ENCODE results near the gene NFKB1. TPM values are rescaled to one million over a fixed set of nuclear protein-coding genes. Genes with fewer than 3 reads are reported as not detected.

NFKB1 gene
- total and polyA plus RNA-seq, 10 of the 15 experiments (the other 5 are each of a cell fraction or from before 2014, with no cell fraction given) = 8.7 to 110 (median 57.3) TPM

GRCh38 chr4:102504941-102505340, 3.8 kb downstream of the NFKB1 start:
- H3K4me1 ChIP-seq (ENCODE audit: control insufficient read depth, insufficient read depth, low read length) = peaks cover 3% of the 10 kb centered on the region; the same call in 1 of the 2 replicates
- intact Hi-C loops (cut with micrococcal nuclease; ENCODE audit: unreplicated experiment) = loop anchor here (5.0 kb wide), 2 partner anchors 37 to 82 kb away; no protein-coding TSS in a partner anchor

More at GRCh38 chr4:102504941-102505340, 3.8 kb downstream of the NFKB1 start:
- 5% methylated on average over 1 of the region's 1 CpG for WGBS (ENCODE audit: insufficient coverage, insufficient replicate concordance, low lambda C conversion rate, missing lambda C conversion rate)
- in situ Hi-C loops (cut with MboI) = no loop called here
- peaks cover 84% of the 10 kb centered on the region for H3K79me2 ChIP-seq (ENCODE audit: control insufficient read depth, insufficient read depth, low read length)
- ChIA-PET SMC1A (ENCODE audit: uncharacterized antibody, unreplicated experiment) (interaction anchor here (0.9 to 2.9 kb wide), 8 partner anchors 15 to 80 kb away, joined by 3 to 10 read pairs (median 4); no protein-coding TSS in a partner anchor), POLR2A (interaction anchor here (1.1 kb wide), 1 partner anchor 24 kb away, joined by 5 read pairs; no protein-coding TSS in a partner anchor), RAD21 (ENCODE audit: unreplicated experiment) (interaction anchor here (0.7 to 1.1 kb wide), 4 partner anchors 25 to 112 kb away, joined by 3 to 4 read pairs (median 4); no protein-coding TSS in a partner anchor), CTCF (interaction anchor here (0.6 to 1.3 kb wide), 6 partner anchors 11 to 114 kb away, joined by 3 to 4 read pairs (median 4); no protein-coding TSS in a partner anchor)
- peak overlapping the region; percentile 99 for H3K9ac ChIP-seq (ENCODE audit: control insufficient read depth, insufficient read depth, low read length)
- H3K27ac ChIP-seq (ENCODE audit: control insufficient read depth, insufficient read depth) = peak overlapping the region; percentile 97
- H3K4me2 ChIP-seq (ENCODE audit: control insufficient read depth, insufficient read depth) = peak overlapping the region; percentile 70
- ATAC-seq (no peak), FAIRE-seq (no peak), DNase-seq (ENCODE audit: low read depth, low spot score) (no peak)
- peaks cover 0 to 2% of the 10 kb centered on the region in 2 experiments; a peak in 1 of 4 replicates for H3K36me3 ChIP-seq (ENCODE audit: control insufficient read depth in 2 of 2, insufficient read depth in 2 of 2, low read length in 1 of 2)
- TF ChIP-seq IKZF1 (conservative IDR thresholded peaks at IDR 0.05) (no peak), ZSCAN29 (IDR thresholded peaks at IDR 0.05) (no peak), TCF12 (IDR thresholded peaks at IDR 0.05; ENCODE audit: low read depth, low read length) (no peak), KLF5 (IDR thresholded peaks at IDR 0.05; ENCODE audit: partially characterized antibody) (no peak), ZBED1 (IDR thresholded peaks at IDR 0.05; ENCODE audit: borderline replicate concordance) (no peak), KDM1A (IDR thresholded peaks at IDR 0.05; ENCODE audit: borderline replicate concordance) (no peak), SMAD1 (IDR thresholded peaks at IDR 0.05; ENCODE audit: low read depth, partially characterized antibody) (no peak), E2F8 (IDR thresholded peaks at IDR 0.05; ENCODE audit: low read depth, partially characterized antibody) (no peak), SREBF2 (IDR thresholded peaks at IDR 0.05; ENCODE audit: low read length) (no peak), MYC (IDR thresholded peaks at IDR 0.05; ENCODE audit: insufficient read depth, insufficient read length, insufficient replicate concordance, low read length, severe bottlenecking) (no peak)
- no TSS peak for BruUV-seq (replicated peaks)
- no peaks in the 10 kb centered on the region for H4K20me1 ChIP-seq (ENCODE audit: control insufficient read depth, insufficient read depth)
- H2AFZ ChIP-seq (ENCODE audit: control insufficient read depth, low read depth, low read length) = no peak overlapping the region
- H3K27me3 ChIP-seq (replicated peaks in 1 of 2; ENCODE audit: control insufficient read depth in 2 of 2, insufficient read depth in 2 of 2, low read length in 1 of 2) = no peaks in the 10 kb centered on the region
- peaks cover 2% of the 10 kb centered on the region; the same call in 2 of the 3 replicates for H3K9me3 ChIP-seq (replicated peaks; ENCODE audit: control insufficient read depth, insufficient read depth, low read length)
- peak overlapping the region; percentile 75 for H3K4me3 ChIP-seq
